Caki2 (cell line): ENCODE data around the gene RPL31. TPM values are rescaled to one million over a fixed set of nuclear protein-coding genes. Genes with fewer than 3 reads are reported as not detected.

ENCODE experiments used
- DNase-seq: peaks from one replicate; pipeline ENCODE4 v3.0.0-alpha.2; 2015; ENCODE audit warnings: low read depth
- in situ Hi-C: cut with HindIII; loops from 2 replicates; pipeline ENCODE4 v1.10.0; 2016; ENCODE audit warnings: low sequenced_read_pairs, low pct_unique_long_range_greater_than_20kb, mixed read lengths
- total RNA-seq: library from RNA; depleted of rRNA; stranded (reverse); fragments of >200 nt; shearing (Covaris generic); gene quantifications from 2 replicates; pipeline ENCODE4 v1.2.3, GENCODE V29; 2014; ENCODE audit warnings: low replicate concordance

RPL31 gene
- total RNA-seq, 1 experiment from 2014 or later = 1,520 TPM

DNA sequence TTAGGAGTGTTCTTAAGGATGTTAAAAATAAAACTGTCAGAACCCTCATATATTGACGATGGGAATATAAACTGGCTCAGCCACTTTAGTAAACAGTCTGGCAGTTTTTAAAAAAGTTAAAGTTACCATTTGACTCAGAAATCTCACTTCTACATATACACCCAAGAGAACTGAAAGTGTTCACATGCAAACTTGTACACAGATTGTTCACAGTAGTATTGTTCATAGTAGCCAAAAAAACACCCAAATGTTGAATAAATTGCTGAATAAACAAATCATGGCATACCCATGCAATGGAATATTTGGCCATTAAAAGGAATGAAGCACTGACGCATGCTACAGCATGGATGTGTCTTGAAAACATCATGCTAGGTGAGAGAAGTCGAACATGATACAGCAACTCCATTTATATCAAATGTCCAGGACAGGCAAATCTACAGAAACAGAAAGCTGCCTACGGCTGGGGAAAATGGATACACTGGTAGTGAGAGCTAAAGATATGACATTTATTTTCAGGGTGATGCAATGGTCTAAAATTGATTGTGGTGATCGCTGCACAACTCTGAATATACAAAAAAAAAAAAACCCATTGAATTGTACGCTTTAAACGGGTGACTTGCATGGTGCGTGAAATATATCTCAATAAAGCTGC is 10.1 kb downstream of the RPL31 start:
- in situ Hi-C loops = no loop called here
- DNase-seq = no peak

DNA sequence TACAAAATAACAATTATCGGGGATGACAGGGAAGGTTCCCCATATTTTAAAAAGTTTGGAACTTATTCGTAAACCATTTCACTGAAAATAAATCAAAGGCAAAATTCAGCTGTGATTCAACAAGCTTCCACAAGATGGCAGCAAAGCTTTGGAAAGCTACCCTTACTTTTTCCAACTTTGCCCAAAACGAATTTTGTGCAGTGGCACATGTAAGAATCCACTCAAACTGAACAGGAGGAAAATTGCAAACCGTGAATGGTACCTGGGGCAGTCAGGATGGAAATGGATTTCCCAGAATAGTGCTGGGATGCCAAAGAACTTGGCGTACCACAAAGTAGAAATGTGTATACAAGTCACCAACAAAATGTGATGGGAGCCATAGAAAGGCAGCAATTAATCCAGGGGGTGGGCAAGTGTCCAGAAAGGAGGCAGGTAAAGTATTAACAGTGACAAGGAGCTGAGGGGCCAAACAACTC is 10.7 kb downstream of the RPL31 start:
- peak; percentile 35 for DNase-seq
- in situ Hi-C loops = no loop called here

DNA sequence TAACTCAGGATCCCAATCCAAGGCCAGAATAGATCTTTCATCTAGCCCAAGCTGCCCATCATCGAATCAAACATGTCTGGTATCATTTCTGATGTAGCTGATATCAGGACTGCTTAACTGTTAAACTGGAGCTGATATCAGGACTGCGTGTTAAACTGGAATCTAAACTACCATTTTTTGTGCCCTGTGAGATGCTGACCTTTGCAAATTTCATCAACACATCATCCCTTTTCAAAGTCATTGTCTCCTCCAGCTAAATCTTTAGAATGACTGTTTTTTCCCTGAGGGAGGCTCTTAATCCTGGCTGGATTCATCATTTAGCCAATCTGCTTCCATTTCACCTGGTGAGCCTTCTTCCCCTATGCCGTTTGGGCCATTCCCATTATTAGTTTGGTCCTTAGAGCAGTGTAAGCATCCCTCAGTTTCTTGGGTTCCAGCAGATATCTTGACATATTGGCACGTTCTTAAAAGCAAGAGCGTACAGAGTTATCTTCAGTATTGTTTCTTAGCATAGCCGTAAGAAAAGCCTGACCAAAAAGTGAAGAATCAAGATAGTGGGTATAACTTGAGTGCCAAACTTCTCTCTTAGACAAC is 12.3 kb downstream of the RPL31 start:
- no peak for DNase-seq
- in situ Hi-C loops = no loop called here

DNA sequence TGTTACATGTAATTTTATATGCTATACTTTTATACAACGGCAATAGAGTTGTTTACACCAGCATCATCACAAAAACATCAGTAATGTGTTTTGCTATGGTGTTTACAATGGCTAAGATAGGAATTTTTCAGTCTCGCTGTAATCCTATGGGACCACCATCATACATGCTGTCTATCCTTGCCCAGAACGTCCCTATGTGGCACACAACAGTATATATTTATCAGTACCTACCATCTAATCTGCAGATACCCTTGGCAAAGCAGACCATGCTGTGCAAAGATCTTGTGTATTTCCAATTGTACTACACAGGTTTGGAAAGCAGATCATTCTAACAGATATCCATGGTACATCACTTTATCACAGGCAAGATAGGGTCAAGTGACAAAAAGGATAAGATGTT is 15.3 kb downstream of the RPL31 start:
- in situ Hi-C loops = no loop called here
- DNase-seq = no peak

DNA sequence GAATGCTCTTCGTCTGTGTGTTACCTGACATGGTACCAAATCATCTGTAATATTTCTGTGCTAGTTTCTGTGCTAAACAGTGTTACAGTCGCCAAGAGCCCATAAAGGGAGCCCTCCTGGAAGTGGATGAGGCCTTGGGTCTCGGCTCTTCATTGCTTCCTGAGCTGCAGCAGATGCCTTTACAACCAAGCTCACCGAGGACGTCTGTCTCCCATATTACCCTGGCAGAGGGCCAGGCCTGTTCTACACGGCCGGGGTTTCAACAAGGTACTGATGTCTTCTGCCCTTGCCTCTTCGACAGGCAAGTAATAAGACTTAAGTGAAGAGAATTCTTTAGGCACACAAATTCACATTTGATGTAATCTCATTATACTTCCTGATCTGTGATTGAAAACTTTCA is 16.8 kb downstream of the RPL31 start:
- in situ Hi-C loops = no loop called here
- no peak for DNase-seq

DNA sequence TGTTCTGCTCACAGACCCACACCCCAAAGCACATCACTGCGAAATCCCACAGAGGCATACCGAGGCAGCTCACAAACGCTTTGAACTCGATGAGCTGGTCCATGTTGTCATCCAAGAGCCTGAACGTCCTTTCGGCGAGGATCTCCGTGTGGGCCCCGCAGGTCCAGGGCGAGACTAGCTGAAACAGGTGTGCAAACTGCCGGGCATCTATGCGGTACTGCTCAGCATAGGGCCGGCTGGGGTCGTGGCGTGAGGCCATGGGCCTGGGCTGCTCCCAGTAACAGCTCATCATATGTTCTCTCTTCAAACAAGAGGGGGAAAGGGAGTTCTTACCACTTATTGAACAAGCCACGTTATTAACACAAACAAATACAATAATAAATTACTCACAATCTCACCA is 20.1 kb downstream of the RPL31 start:
- no peak for DNase-seq
- in situ Hi-C loops = no loop called here

DNA sequence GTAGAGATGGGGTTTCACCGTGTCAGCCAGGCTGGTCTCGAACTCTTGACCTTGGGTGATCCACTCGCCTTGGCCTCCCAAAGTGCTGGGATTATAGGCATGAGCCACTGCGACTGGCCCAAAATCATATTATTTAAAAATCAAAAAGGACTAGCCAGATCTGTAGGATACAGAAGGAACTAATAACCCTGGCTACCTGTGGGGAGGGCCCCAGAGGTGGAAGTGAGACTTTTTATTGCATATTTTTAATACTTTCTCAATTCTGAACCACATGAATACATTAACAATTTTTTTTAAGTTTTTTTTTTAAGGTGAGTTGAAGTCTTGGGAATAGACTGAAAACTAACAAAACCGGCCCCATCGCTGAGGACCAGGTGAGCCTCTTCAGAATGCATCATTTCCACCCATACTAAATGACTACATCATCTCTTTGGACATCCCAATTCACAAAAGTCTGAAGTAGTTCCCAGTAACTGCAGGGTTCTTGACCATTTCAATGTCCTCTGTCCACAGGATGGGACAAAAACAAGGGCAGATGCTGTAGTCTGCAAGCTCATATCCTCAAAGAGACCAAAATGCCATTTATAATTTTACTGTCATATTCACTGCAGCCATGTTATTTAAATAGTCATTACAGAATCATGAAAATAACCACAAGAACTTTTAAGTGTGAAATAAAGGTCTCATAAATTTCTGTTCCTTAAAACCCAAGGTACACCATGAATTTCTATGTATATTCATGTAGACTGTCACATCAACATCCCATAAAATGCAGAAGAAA is 21.4 kb downstream of the RPL31 start:
- no peak for DNase-seq
- in situ Hi-C loops = no loop called here

DNA sequence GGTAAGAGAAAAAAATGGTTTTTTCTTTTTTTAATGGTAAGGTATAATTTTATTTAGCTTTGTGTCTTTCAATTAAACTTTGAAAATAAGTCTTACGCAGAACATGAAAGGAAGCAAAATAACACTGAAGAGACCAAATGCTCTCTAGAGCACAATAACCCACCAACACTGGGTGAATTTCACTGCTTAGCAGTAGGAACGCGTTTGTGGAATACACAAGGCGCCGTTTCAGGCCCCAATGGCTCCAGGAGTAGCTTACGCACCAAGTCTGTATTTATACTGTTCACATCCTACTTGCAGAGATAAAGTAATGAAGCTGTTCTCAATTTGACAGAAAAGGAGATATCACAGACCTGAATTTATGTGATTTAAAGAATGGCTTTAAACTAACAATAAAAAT is 23.5 kb downstream of the RPL31 start:
- in situ Hi-C loops = no loop called here
- no peak for DNase-seq

DNA sequence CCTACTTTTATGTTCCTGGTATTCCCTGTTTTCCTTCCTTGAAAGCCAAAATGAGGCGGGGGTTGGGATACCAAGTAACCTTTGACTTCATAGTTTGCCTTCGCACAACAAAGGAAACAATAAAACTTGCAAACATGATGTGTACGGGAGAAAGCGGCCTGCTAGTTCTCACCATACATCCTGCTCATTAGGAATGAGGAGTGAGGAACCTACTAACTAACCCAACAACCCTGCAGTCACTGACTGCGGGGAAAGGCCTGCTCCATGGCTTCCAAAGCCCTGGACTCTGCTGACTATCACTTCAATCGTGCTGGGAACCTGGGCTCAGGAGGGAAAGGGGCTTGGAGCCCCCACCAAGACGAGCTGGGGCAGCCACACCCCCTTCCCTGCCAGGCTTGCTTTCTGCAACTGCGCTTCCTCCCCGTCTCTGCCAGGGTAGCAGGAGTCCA is 24.2 kb downstream of the RPL31 start:
- DNase-seq = no peak

DNA sequence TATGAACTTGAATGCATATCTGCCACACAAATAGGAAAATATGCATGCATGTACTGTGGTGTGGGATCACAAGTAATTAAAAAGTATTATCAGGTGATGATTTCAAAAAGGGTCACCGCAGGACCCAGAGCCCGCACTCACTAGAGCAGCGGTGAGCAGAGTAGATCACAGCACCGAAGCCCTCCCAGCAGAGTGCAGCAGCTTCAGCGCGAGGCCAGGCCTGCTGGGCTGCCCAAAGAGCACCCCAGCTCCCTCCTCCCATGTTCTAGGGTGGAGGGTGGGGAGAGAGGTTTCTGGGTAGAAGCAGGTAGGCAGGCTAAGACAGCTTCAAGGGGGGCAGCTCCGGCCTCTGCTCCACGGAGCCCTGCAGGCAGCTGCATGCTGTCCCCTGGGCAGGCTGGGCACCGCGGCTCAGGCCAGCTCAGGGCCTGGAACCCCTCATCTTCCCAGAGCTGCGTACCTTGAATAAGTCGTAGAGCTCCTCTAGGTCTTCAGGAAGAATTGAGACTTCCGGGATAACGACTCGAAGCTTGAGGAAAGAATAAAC is 24.9 kb downstream of the RPL31 start:
- DNase-seq = no peak
- in situ Hi-C loops = no loop called here

More for the DNA sequence above, 24.2 kb downstream of the RPL31 start:
- in situ Hi-C loops = no loop called here

DNA sequence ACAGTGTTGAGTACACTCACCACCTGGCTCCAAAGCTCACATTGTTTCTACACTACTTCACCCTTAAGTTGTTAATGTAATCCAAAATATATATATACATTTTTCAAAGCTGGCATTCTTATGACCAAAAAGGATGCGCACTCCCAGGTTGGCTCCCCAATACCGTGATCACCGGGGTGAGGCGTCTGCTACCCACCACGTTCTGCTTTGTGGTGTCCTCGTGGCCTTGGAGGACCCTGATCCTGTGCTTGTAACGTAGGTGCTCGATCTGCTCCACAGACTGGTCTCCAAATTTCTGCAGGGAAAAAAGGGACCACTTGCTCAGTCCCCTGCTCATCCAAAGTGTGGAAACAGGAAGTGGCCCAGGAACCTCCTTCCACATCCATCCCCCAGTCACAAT is 25.8 kb downstream of the RPL31 start:
- in situ Hi-C loops = no loop called here

DNA sequence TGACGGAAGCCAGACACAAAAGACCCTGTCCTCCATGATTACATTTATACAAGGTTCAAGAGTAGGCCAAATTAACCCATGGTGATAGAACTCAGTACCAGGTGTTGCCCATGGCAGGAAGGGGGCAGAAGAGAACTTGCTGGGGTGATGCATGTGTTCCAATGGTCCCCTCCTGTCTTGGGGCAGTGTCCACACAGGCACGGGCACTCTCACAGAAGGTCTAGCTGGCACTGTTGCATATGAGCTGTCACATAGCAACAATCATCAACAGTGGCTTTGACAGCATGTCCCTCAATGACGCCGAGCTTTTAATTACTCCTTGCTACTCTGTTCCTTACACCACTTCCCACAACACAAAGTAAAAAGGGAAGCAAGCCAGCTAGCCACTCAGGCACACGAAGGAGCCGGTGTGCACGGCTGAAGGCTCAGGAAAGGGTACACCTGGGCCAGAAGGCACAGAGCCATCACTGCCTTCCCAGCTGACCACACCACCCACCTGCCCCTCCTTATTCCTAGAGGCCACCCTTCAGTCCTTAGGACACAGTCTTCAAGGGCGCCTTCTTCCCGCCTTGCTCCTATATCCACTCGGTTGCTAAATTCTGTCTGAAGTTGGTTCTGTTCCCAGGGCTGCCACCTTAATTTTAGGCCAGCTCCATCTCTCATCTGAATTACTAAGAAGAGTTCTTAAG is 28.9 kb downstream of the RPL31 start:
- in situ Hi-C loops = no loop called here

More for the DNA sequence above, 25.8 kb downstream of the RPL31 start:
- no peak for DNase-seq

DNA sequence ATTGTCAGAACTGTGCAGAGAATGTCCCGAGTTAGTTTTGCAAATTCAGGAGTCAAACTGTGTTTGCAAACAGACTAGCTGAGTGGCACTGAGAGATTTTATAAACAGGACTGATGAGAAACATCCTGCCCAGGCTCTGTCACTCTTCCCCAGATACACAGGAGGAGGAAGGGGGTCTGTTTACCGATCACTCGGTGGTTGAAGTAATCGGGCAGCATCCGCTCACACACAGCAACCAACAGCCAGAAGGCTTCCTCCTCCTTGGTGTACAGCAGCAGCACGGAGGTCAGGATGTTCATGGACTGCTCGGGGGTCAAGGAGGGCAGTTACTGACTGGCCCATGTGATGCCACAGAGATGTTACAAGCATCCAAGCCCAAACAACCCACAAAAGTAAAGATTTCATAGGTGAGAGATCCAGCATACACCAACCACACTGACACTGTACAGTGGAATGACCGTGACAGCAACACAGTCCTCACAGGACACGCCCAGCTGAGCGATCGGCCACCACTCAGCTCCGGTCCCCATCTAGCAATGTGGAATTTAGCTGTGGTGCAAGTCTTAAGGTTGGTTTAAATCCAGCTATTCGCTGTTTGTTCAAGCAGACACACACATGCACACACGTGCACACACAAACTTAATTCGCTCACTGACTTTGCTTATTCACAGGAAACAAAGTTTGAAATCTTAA is 30.1 kb downstream of the RPL31 start:
- no peak for DNase-seq

More for the DNA sequence above, 28.9 kb downstream of the RPL31 start:
- no peak for DNase-seq

DNA sequence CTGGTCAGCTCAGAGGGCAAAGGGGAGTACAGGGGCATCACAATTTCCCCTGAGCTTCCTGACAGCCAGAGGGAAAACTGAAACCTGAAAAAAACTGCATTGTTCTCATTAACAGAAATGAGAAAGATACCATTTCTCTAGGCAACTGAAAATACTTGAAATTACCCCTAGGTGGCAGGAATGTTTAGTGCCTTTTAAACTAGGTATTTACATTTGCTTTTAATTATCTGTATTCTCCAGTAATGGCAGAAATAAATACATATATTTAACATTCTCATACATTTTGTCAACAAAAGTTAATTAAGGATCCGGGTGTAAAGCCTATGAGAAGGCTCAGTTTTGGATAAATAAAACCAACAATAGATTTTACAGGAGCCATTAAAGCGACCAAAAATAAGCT is 34.5 kb downstream of the RPL31 start:
- no peak for DNase-seq

More for the DNA sequence above, 30.1 kb downstream of the RPL31 start:
- in situ Hi-C loops = no loop called here

DNA sequence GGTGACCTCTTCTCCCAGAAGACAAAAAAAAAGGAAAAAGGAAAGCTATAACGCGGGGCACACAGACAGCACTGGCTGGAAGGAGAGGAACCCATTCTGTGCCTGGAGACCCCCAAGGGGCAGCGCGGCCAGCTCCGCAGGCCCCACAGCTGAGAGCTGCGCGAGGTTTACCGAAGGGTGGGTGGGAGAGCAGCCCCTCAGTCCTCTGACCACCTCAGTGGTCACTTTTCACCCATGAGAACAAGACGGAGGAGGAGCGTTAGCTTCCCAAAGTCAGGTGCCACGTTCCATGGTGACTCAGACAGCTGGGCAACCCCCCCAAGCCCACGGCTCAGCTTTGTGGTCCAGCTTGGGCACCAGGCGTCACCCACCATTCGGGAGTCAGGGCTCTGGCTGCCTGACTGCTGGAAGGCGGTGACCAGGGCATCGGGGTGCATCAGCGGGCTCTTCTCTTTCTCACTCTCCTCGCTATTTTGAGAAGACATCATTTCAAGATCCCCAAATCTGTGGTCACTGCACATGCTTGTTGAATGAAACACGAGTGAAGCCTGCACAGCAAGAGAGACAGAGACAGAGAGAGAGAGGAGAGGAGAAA is 35.2 kb downstream of the RPL31 start:
- in situ Hi-C loops = no loop called here
- DNase-seq = no peak

More for the DNA sequence above, 34.5 kb downstream of the RPL31 start:
- in situ Hi-C loops = no loop called here

DNA sequence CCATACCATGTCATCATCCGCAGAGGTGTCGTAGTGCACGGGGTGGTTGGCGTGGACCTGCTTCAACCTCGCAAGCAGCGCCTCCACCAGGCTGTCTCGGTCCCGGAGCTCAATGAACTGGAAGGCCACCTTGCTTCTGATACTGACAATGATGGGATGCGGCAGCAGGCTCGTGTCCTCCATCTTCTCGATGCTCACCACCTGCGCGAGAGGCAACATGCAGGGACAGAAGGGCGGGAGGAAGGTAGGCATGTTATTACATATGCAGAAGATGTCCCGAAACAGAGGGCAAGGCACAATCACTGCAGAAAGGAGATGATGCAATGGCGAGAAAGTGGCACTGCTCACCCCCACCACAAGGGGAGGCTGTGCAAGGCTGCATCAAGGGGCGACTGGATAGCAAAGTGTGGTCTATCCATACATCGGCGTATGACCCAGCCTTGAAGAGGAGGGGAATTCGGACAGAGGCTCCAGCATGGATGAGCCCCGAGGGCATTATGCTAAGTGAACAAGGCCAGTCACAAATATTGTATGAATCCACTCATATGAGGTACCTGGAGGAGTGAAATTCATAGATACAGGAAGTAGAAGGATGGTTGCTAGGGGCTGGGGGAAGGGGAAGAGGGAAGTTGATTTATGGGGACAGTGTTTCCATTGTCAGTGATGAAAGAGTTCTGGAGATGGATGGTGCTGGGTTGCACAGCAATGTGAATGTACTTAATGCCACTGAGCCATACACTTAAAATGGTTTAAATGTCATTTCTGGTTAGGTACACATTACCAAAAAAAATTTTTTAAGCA is 36.6 kb downstream of the RPL31 start:
- no peak for DNase-seq
- in situ Hi-C loops = no loop called here

DNA sequence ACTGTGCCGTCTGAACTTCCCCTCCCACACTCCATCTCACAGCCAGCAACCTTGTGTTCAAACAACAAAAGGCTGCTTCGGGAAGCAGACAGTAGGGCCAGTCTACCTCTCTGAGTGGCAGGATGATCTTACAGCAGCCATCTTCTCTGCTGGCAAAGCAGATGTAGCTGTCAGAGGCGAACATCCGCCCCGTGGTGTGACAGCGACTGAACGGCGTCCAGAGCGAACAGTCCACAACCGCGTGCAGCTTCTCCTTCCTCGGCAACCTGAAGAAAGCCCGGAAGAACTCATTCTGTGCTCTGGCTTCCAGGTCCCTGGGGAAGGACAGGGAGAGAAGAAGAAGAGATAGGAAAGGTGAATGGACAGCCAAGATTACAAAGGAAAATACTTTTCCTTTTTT is 38.0 kb downstream of the RPL31 start:
- in situ Hi-C loops = no loop called here
- no peak for DNase-seq
